IPS DF 4.7 (cell line): Measurements from ENCODE around the gene MGLL.

Source experiments
- DNase-seq: peaks from one replicate; pipeline ENCODE4 v3.0.0-alpha.2; 2013; ENCODE audit warnings: low spot score; ENCODE audit errors: extremely low read depth

The MGLL gene

GRCh38 chr3:127760361-127760760 lies 62.0 kb downstream of the MGLL start:
- no peak for DNase-seq

- DNase-seq: no peak
Measured at GRCh38 chr3:127759826-127760225, 62.5 kb downstream of the MGLL start.

GRCh38 chr3:127758013-127758412 lies 64.3 kb downstream of the MGLL start:
- DNase-seq: no peak

- DNase-seq: no peak
Measured at GRCh38 chr3:127755305-127755681, 67.0 kb downstream of the MGLL start.

GRCh38 chr3:127754411-127755304 lies 67.7 kb downstream of the MGLL start:
- no peak for DNase-seq

- no peak for DNase-seq
Measured at GRCh38 chr3:127753898-127754410, 68.4 kb downstream of the MGLL start.

GRCh38 chr3:127753338-127753737 lies 69.0 kb downstream of the MGLL start:
- no peak for DNase-seq

- DNase-seq: no peak
Measured at GRCh38 chr3:127751782-127752181, 70.5 kb downstream of the MGLL start.

GRCh38 chr3:127751163-127751621 lies 71.1 kb downstream of the MGLL start:
- DNase-seq: no peak

- no peak for DNase-seq
Measured at GRCh38 chr3:127750226-127751031, 71.9 kb downstream of the MGLL start.

- no peak for DNase-seq
Measured at GRCh38 chr3:127749787-127750225, 72.5 kb downstream of the MGLL start.

- DNase-seq: no peak
Measured at GRCh38 chr3:127749361-127749760, 73.0 kb downstream of the MGLL start.

- DNase-seq: no peak
Measured at GRCh38 chr3:127748754-127749327, 73.5 kb downstream of the MGLL start.

- no peak for DNase-seq
Measured at GRCh38 chr3:127747751-127748521, 74.4 kb downstream of the MGLL start.

- no peak for DNase-seq
Measured at GRCh38 chr3:127747066-127747465, 75.2 kb downstream of the MGLL start.

GRCh38 chr3:127746400-127747057 lies 75.8 kb downstream of the MGLL start:
- DNase-seq: no peak

- DNase-seq: no peak
Measured at GRCh38 chr3:127745656-127746399, 76.5 kb downstream of the MGLL start.

- no peak for DNase-seq
Measured at GRCh38 chr3:127744875-127745274, 77.4 kb downstream of the MGLL start.

- no peak for DNase-seq
Measured at GRCh38 chr3:127744253-127744815, 78.0 kb downstream of the MGLL start.
